ENCODE measurements around the gene CKAP2L.

CKAP2L gene

GRCh38 chr2:112731479-112731878 lies 32.9 kb downstream of the CKAP2L start:
- no peak for TF ChIP-seq CTCF (IDR thresholded peaks at IDR 0.05; ENCODE audit: borderline replicate concordance, control extremely low read depth, extremely low read depth, insufficient read depth, missing control alignments)
- no peak for DNase-seq (ENCODE audit: low spot score)
- in situ Hi-C loops (cut with MboI; ENCODE audit: low sequenced_read_pairs, unreplicated experiment): loop anchor here (10.0 kb wide), 1 partner anchor 137 kb away; no protein-coding TSS in a partner anchor

- no peak for DNase-seq (ENCODE audit: low spot score)
- TF ChIP-seq CTCF (IDR thresholded peaks at IDR 0.05; ENCODE audit: borderline replicate concordance, control extremely low read depth, extremely low read depth, insufficient read depth, missing control alignments): no peak
- in situ Hi-C loops (cut with MboI; ENCODE audit: low sequenced_read_pairs, unreplicated experiment): loop anchor here (10.0 kb wide), 1 partner anchor 136 kb away; no protein-coding TSS in a partner anchor
Observed at GRCh38 chr2:112730791-112731190, 33.6 kb downstream of the CKAP2L start.

DNA sequence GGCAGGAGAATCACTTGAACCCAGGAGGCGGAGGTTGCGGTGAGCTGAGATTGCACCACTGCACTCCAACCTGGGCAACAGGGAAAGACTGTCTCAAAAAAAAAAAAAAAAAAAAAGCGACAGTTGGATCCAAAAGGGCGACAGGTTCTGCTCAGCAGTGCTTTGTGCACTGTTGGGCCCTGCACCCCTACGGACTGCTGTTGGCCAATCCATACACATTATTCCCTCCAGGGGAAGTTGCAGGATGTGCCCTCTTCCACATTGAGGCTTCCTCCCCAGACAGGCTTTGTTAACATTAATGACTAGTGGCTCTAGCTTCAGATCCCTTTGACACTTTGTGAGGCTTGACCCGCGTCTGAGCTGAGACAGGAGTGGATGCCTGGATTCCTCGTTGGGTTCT lies 34.2 kb downstream of the CKAP2L start:
- TF ChIP-seq CTCF (IDR thresholded peaks at IDR 0.05; ENCODE audit: borderline replicate concordance, control extremely low read depth, extremely low read depth, insufficient read depth, missing control alignments): no peak
- in situ Hi-C loops (cut with MboI; ENCODE audit: low sequenced_read_pairs, unreplicated experiment): loop anchor here (10.0 kb wide), 1 partner anchor 135 kb away; no protein-coding TSS in a partner anchor
- no peak for DNase-seq (ENCODE audit: low spot score)

DNA sequence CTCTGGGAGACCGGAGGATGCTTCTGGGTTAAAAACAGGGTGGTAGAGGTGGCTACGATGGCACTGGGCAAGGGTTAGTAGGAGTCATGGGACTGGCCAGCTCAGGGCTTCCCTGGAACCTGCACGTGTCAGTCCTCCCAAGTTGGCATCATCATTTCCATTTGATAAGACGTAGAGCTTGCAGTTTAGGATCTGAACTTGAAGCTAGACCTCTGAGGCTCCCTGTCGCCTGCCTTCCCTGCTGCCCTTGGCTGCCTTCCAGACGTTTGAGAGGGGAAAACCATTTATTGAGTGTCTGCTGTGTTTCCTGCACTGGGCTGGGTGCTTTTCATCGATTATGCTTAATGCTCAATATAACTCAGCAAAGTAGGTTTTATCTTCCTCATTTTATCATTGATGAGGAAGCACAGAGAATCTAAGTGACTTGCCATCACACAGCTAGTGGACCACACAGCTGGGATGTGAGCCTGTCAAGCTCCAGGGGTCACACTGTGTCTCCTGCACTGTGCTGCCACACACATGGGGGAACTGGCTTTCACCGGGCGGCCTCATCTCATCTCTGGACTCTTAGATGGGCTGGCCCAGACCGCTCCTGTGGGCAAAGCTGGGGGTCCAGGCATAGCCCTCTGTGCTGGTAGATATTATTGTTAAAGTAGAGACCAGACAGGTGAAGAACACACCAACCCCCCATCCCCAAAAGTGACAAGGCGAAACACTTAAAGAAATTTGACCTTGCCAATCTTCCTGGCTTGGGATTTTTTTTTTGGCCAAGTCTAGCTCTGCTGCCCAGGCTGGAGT lies 35.8 kb downstream of the CKAP2L start:
- DNase-seq (ENCODE audit: low spot score): no peak

GRCh38 chr2:112728029-112728362 lies 36.4 kb downstream of the CKAP2L start:
- TF ChIP-seq CTCF (IDR thresholded peaks at IDR 0.05; ENCODE audit: borderline replicate concordance, control extremely low read depth, extremely low read depth, insufficient read depth, missing control alignments): no peak
- in situ Hi-C loops (cut with MboI; ENCODE audit: low sequenced_read_pairs, unreplicated experiment): loop anchor here (10.0 kb wide), 1 partner anchor 103 kb away; no protein-coding TSS in a partner anchor

More for the DNA sequence above, 35.8 kb downstream of the CKAP2L start:
- in situ Hi-C loops (cut with MboI; ENCODE audit: low sequenced_read_pairs, unreplicated experiment): loop anchor here (10.0 kb wide), 1 partner anchor 104 kb away; no protein-coding TSS in a partner anchor
- TF ChIP-seq CTCF (IDR thresholded peaks at IDR 0.05; ENCODE audit: borderline replicate concordance, control extremely low read depth, extremely low read depth, insufficient read depth, missing control alignments): no peak

DNA sequence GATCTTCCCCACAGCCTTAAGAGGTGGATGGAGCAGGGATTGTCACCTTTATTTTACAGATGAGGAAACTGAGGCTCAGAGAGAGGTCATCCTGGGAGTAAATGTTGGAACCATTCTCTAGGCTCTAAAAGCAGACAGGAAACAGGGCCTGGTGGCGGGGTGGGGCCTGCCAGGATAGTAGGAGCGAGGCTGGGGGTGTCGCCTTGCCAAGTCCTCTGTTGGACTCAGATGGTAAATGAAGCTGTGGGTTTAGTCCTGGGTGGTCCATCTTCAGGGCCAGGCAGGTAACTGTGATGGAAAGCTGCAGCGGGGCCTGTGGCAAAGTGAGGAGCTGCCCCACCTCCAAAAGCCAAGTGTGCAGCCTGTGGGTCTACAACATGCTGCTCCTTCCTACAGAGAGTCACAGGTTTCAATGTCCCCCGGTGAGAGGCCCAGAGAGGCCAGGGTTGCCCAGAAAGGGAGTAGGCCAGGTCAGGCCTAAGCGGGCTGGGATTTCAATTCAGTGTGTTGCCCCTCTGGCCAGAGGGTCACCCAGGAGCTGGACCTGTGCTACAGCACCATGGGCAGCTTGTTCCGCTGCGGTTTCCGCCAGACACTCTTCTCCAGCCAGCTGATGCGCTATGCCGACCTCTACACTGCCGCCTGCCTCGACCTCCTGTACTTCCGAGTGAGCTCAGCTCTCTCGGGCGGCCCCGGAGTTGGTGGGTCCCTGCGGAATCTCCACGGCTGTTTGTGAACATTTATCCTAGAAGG lies 37.0 kb downstream of the CKAP2L start:
- in situ Hi-C loops (cut with MboI; ENCODE audit: low sequenced_read_pairs, unreplicated experiment): loop anchor here (10.0 kb wide), 1 partner anchor 103 kb away; no protein-coding TSS in a partner anchor
- no peak for DNase-seq (ENCODE audit: low spot score)

More at GRCh38 chr2:112728029-112728362, 36.4 kb downstream of the CKAP2L start:
- DNase-seq (ENCODE audit: low spot score): no peak

More for the DNA sequence above, 37.0 kb downstream of the CKAP2L start:
- no peak for TF ChIP-seq CTCF (IDR thresholded peaks at IDR 0.05; ENCODE audit: borderline replicate concordance, control extremely low read depth, extremely low read depth, insufficient read depth, missing control alignments)

Measured in GM13976 (cell line).